HG03097 (cell line): ENCODE data around the gene BTBD9.

Experiments
- ATAC-seq: cut with Tn5 transposase; IDR thresholded peaks from one replicate; pipeline ENCODE4 v1.9.1; 2021; ENCODE audit not compliant: unreplicated experiment, low FRiP score

The BTBD9 gene

DNA sequence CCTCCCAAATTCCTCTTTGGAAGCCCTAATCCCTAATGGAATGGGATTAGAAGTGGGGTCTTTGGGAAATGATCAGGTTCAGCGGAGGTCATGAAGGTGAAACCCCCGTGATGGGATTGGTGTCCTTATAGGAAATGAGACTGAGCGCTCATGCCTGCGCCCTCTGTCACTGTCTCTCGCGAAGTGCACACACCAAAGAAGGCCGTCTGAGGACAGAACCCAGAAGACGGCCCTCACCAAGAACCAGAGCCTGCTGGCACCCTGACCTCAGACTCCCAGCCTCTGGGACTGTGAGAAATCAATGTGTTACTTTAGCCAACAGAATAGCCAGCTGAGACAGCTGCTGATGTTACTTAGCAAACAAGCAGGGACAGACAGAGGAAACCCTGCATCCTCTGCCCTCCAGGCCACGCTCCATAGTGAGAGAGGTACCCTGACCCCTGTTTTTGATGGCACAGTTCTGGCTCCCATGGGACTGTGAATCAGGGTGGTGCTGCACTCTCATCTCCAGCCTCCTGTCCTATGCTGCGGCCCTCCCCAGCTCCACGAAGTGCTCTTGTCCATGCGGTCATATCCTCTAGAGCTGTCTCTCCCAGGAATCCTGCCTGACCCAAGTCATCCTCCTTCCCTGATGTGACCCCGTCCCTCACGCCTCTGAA, 450.9 kb downstream of the BTBD9 start:
- ATAC-seq = no peak

DNA sequence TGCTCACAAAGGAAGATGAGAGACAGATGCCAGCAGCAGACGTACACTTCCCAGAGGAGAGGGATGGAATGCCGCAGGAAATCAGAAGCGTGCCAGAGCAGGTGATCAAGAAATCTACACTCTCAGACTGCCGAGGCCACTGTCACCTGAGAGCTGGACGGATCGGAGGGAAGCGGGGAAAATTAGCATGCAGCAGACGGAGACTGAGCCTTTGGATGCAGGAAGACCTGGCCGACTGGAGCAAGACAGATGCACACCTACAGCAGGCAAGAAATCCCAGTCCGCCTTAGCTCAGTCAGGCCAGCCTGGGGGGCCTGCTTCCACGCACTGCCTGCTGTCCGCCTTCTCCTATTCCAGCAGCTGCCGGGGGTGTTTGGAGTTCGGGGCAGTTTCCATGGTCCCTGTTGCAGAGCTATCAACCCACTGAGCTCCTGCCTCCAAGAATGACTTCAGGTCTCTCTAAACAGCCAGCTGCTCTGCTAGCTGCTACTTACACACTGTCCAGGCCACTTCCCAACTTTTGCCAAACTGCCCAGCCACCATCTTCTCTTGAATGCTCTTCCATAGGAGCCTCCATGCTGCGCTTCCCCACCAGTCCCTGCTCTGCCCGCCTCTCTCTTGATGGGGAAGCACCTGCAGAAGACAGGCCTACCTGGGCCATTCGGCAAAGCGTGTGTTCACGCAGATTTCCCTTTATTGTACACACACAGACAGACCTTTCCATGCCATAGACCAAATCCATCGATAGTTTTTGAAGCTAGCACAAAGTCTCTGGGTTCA, 451.7 kb downstream of the BTBD9 start:
- no peak for ATAC-seq

DNA sequence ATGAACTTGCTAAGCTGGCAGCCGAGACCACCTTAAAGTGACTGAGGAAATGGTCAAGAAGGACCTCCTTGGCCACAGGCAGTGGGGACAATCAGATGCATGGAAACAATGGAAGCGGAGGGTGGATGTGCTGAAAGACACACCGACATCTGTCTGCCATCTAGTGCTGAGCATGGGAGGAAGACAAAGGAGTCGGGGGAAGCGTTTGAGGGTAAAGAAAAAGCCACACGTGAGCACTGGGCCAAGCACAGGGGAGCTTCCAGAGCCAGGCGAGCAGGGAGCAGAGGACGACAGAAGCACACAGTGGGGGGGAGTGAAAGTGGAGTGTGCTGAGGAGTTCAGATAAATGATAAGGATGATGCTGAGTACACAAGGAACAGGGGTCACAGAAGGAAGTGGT, 452.4 kb downstream of the BTBD9 start:
- ATAC-seq = no peak

DNA sequence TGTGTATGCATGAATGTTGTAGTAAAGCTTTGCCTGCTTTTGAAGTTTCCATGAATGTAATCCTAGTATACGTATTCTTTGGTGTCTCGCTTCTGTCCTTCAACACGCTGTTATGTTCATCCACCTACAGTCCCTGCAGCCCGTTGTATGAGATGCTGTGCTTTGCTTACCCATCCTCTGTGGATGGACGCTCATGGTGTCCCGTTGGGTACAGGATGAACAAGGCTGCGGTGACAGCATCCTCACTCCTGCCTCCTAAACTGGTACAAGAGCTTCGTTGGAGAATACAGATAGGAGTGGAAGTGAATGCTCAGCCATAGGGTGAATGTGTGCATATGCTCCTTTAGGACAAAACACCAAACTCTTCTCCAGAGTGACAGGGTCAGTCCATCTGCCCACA, 454.0 kb downstream of the BTBD9 start:
- no peak for ATAC-seq

DNA sequence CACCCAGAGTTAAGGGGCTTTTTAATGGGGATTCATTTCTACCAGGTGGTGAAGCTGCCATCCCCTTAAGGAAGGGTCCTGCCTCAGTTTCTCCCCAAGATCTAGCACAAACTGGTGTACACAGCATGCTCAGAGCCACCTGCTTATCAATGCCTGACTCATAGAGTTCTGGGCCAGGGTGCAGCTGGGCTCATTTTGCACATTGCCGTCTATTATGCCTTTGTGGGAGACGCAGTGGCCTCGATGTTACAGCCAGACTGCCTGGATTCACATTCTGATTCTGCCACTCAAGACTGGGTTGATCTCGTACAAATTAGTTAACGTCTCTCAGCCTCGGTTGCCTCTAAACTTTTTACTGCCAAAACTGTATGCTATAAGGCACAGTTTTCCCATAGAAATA, 454.5 kb downstream of the BTBD9 start:
- ATAC-seq = no peak

DNA sequence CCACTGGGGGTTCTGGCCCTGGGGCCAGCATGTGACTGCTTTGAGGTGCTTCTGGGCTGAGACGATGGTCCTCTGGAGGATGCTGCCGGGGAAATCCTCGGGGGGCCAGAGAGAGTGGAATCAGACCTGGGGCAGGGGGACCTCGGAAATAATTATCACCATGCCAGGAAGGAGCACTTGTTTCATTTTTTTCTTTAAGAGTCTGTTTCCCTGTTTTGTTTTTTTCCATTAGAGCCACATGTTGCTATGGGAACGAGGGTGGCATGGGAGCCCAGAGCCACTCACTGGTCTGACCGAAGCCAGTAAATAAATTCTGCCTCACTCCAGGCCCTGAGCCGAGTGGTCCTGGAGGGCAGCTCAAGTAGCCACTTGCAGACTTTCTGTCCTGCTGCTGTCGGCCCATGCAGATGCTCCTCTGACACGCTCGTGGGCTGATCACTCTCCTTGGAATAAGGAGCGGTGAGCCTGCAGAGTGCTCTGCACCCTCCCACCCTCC, 455.1 kb downstream of the BTBD9 start:
- no peak for ATAC-seq

DNA sequence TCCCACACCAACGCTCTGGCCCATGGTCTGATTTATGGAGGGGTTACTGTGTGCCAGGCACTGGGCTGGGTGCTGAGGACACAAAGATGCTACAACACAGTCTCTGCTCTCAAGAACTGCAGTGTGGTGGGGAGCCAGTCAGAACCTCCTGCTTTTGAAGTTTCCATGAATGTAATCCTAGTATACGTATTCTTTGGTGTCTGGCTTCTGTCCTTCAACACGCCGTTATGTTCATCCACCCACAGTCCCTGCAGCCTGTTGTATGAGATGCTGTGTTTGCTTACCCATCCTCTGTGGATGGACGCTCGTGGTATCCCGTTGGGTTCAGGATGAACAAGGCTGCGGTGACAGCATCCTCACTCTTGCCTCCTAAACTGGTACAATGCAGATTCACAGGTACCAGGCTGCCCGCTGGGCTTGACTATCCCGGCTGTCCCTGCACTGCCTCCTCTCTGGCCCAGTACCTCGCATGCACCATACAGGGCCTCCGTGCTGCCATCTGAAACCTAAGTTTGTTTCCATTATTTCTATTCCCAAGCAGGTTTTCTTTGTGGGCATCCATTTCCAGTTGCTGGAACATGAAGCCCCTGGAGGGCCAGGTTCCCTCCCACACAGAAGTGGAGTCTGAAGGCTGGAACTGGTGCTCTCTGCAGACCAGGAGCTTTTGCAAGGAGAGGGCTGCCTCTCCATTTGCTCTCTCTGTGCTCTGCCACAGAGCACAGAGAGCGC, 455.7 kb downstream of the BTBD9 start:
- ATAC-seq = no peak

DNA sequence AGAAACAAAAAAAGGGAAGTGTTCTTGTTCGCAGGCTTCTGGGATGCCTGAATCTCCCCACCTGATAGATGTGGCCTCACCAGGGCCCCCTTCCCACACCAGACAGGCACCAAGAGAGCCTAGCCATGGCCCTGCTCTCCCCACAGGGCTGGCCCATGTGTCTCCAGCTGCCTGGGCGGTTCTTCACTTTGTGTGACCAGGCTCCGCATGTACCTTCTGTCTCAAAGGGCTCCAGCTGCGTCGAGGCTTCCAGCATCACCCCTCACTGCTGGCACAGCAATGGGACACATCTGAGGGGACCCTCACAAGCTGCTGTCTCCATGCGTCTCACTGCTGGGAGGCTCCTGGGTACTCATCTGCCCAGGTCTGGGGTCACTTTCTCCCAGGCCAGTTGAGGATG, 457.3 kb downstream of the BTBD9 start:
- no peak for ATAC-seq

DNA sequence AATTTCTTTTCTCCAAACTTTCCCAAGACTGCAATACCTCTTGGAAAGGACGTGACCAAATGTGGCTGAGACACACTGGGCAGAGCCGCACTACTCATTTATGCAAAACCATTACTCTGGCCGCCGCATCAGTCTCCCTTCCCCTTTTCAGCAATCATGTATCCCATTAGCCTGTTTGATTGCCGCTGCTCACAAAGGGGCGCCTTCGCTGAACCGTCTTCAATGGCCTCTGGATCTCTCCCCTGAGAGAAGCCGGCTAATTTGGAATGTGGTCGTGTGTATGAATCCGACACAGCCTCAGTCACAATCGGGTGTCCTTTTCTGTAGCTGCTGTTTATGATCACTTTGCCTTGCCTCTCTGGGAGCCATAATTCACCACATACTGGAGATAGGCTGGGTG, 459.1 kb downstream of the BTBD9 start:
- no peak for ATAC-seq

DNA sequence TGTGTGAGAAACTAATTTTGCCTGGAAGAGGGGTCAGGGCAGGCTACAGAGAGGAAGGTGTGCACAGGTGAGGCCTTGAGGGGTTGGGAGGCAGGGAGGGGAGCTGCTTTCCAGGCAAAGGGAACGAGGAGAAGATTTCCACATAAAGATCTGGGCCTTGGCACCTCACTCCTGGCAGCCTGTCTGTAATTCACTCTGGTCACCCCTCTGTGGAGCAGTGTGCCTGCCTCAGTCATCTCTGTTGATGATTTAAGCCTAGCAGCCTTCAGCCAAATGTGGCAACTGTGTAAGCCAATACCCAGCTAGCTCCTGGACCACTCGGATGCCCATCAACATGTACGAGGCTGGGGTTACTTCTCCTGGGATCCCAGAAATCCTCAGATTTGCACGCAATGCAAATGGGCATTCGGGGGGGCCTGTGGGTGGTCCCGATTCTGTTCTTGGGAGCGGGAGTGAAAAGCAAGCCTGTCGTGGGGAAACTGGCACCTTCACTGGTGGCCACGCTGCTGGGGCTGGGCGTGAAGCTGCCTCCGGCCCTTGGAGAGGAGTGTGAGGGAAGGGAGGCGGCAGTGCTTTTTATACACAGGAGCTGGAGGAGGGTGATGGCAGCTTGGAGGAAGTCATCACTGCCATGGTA, 459.8 kb downstream of the BTBD9 start:
- ATAC-seq = no peak

DNA sequence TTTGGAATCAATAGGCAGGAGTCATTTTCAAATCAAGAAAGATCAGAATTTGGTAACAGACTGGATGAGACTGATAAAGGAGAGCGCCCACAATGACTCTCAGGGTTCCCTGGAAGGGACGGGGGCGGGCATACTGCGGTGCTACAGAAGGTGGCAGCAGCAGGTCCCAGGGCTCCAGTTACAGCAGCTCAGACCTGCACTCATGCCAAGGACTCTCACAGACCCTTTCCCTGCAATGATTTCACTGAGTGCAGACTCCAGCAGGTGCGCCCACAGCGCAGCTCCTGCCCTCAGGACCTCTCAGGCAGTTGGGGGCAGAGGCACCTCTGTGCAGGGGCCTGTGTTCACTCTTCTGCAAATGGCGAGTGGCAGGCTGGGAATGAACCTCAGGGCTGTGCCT, 460.4 kb downstream of the BTBD9 start:
- ATAC-seq = no peak

DNA sequence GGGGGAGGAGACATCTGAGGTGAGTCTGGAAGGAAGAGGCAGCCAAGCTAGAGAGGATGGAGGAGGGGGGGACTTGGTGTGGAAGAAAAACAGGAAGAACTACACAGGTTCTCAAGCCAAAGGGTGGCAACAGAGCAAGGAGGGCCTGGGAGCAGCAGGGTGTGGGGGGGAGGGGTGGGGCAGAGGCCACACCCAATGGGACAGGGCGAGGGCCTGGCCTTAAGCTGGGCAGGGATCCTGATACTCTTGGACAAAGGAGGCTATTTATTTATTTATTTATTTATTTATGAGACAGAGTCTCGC, 461.2 kb downstream of the BTBD9 start:
- ATAC-seq = no peak

DNA sequence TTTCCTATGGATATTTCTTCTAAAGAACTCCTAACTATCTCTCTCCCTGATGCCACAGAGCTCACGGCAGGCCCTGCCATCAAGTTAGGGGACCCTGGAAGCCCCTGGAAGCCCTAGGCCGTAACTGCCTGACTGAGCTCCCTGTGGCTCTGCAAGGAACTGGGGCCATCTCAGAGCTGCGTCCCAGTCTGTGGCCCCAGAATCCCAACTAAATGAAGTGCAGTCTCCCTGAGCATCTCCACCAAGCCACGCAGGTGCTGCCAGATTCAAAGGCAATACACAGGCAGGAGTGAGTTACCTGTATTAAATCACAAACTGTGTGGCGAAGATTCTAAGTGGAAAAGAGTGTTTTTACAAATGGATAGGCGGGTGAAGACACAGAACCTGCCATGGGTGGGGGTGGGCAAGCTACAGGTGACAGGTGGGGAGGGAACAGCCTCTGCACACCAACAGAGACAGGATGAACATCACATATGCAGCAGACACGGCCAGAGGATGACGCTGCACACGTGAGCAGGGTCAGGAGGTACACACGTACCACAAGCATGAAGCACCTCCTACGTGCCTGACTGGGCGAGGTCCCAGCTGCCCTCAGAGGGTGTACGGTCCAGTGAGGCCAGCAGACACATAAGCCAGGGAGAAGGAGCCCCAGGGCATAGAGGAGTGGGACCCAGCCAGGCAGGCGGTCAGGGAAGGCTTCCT, 461.7 kb downstream of the BTBD9 start:
- ATAC-seq = no peak

DNA sequence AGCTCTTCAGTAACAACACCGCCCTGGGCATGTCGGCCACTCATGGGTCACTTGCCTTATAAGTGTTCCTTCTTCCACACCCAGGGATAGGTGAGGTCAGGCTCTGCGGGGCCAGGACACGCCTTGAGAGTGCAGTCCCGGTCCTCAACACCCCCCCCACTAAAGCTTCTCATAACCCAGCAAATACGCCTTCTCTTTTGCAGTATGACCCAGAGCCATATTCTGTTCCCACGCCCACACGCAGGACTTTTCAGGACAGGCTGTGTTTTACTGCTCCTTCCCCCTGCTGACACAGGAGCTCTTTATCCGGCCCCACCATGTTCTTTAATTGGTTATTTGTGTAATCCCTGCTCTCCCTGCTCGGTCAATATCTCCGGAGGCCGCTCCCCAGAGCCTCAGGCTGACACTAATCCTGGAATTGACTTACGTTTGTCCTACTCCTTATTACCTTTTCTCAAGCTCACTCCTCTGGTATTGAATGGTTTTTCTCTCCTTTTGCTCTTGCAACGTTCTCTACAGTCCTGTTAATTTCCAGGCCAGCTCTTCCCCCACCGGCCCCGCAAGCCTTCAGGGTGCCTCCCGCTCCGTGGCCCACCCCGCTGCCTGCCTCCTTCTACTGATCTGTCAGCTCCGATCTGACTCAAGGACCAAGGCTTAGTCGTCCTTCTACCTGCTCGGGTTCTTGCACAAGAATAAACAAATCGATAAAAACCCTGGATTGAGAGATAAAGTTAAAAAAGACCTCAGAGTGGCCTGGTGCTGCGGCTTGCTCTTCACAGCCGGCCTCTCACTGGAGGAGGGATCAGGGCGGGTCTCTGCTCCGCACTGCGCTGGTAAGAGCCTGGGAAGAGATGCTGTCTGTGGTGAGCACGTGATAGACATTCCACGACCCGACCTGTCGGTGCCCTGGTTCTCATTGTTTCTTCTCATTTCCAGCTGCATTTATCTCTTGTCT, 462.7 kb downstream of the BTBD9 start:
- ATAC-seq = no peak

DNA sequence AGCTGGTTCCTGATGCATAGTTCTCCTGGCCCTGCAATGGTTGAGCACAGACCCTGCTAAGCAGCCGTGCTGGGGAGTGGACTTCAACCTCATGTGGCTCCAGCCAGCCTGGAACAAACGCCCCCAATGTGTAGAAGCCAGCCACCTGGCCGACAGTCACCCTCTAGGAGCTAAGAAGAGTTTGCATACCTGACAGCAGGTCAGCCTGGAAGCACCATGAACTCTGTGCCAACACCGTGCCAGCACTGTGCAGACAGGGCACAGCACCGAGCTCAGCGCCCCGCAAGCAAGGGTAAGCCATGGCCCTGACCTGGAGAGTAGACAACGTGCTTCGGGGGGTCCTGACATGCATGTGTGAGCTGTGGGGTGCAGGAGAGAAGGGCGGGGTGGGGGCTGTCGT, 463.9 kb downstream of the BTBD9 start:
- ATAC-seq = no peak

DNA sequence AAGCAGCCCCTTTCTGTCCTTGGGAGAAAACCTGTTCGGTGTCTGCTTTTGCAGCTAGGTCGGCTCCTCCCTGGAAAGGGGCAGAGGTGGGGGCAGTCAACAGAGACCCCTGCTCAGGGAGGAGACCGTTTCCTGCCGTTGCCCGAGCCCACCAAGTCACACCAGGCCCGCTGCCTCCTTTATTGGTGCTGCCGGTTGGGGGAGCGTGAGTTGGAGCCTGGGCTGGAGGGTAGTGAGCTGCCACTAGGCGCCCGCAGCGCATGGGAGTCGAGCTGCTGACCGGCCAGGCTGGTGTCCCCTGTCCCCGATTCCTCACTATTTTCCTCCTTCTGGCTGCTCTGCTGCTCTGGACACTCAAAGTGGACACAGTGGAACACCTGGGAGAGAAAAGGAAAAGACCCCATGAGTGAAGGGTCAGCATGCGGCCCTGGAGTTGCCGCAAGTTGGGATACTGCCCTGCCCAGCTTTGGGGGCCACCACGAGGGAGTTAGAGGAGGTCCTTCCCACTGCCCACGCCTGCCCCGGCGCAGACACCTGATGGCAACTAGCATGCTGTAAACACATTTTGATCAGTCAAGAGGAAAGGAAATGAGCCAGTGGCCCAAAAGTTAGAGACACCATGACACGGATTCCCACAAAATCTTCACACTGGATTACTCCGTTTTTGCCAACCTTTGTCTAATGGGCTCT, 464.8 kb downstream of the BTBD9 start:
- ATAC-seq = no peak

DNA sequence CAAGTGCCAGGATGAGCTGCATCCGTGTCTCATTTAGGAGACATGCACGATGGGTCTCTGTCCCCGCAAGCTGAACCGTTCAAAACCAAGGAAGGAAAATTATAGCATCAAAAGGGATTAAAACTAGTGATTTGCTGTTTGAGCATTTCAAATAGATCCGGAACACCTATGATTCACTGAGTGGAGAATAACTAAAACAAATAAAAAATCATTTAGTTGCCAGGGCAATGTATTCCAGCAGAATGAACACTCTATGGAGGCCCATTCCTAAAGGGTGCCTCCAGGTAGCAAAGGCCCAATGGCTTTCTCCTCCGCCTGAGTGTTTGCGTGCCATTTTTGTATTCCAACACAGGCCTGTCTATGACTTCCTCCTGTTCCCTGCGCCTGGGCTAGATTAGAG, 465.4 kb downstream of the BTBD9 start:
- ATAC-seq = no peak

DNA sequence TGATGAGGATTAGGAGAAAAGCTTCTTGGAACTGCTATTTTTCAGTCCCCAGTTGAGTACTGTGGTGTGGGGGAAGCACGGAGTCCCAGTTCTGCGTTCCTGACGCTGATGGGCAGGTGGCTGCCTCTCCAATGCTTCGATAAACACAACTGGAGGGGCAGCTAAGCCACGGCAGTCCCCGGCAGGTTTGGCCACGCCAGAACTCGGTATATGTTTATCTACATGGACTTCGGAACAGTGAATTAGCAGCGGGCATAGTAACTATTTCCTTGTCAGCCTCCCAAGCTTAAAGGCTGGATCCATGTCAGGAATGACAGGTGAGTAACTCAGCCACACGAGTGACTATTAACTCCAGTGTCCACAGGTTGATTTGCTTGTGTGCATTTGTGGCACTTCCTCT, 465.8 kb downstream of the BTBD9 start:
- no peak for ATAC-seq
